ENCODE data around the gene STX2.
A peak's percentile ranks its signal among the peaks of the same experiment; 100 is the strongest.
"Not testable (repeated sequence)": the region's sequence is repeated elsewhere in the genome, so short reads cannot be mapped to it uniquely, and the experiment has no call there.

Gene STX2

GRCh38 chr12:130838951-130839769 is at the start of gene STX2:
TSS of gene STX2 (minus strand) at chr12:130839250. CDS start at chr12:130839099, 151 bp downstream.
- Histone ChIP-seq H3F3A (ENCODE audit: insufficient read depth) (0 out of 2 replicates have a peak, but pooled peaks cover 3% of the 10 kb centered on the region), H3K27ac (ENCODE audit: low read depth, low read length) (no peak within 1 kb of the TSS), H2AFZ (ENCODE audit: low read depth, low read length, severe bottlenecking) (peak within 1 kb of the TSS; percentile 100), H3K36me3 (ENCODE audit: low read length) (no peaks in the 10 kb centered on the region), H3K9me3 (ENCODE audit: insufficient read depth, low read length) (no peaks in the 10 kb centered on the region), H4K20me1 (ENCODE audit: low read depth, low read length) (no peaks in the 10 kb centered on the region), H3K4me2 (ENCODE audit: low read depth, low read length, poor library complexity, severe bottlenecking) (peak within 1 kb of the TSS; percentile 96), H3K79me2 (ENCODE audit: insufficient read depth, low read length) (0 out of 2 replicates have a peak, but pooled peaks cover 4% of the 10 kb centered on the region), H3K9me2 (replicated peaks; ENCODE audit: insufficient read depth, low read length) (no peaks in the 10 kb centered on the region), H3K27me3 (ENCODE audit: low read length) (no peaks in the 10 kb centered on the region), H3K4me3 (ENCODE audit: insufficient read depth, low read length, poor library complexity, severe bottlenecking) (peak within 1 kb of the TSS; percentile 72), H3K9ac (ENCODE audit: low read length) (peak within 1 kb of the TSS; percentile 69)
- peak; percentile 12 for TF ChIP-seq CTCF (IDR thresholded peaks at IDR 0.05; ENCODE audit: insufficient read depth, low read length, poor library complexity, severe bottlenecking)
- no peak for TF ChIP-seq EZH2phosphoT487 (conservative IDR thresholded peaks at IDR 0.05; ENCODE audit: low read length)

- not testable (repeated sequence) for H3K4me3 ChIP-seq (ENCODE audit: insufficient read depth, low read length, poor library complexity, severe bottlenecking); H3K79me2 ChIP-seq (ENCODE audit: insufficient read depth, low read length)
These were observed 48.1 kb upstream of the STX2 start for GRCh38 chr12:130887190-130887589.

GRCh38 chr12:130881548-130881947 is 42.5 kb upstream of the STX2 start:
- Histone ChIP-seq H3K79me2 (ENCODE audit: insufficient read depth, low read length) (no peaks in the 10 kb centered on the region), H3K4me2 (ENCODE audit: low read depth, low read length, poor library complexity, severe bottlenecking) (no peak overlapping the region), H3K27me3 (ENCODE audit: low read length) (no peaks in the 10 kb centered on the region), H3K9me3 (ENCODE audit: insufficient read depth, low read length) (no peaks in the 10 kb centered on the region), H2AFZ (ENCODE audit: low read depth, low read length, severe bottlenecking) (no peak overlapping the region), H3K27ac (ENCODE audit: low read depth, low read length) (no peak overlapping the region), H4K20me1 (ENCODE audit: low read depth, low read length) (peaks cover 9% of the 10 kb centered on the region; the same call in 1 of the 2 replicates), H3K9me2 (replicated peaks; ENCODE audit: insufficient read depth, low read length) (no peaks in the 10 kb centered on the region), H3K4me3 (ENCODE audit: insufficient read depth, low read length, poor library complexity, severe bottlenecking) (no peak overlapping the region), H3F3A (ENCODE audit: insufficient read depth) (peaks cover 30% of the 10 kb centered on the region), H3K9ac (ENCODE audit: low read length) (no peak overlapping the region), H3K36me3 (ENCODE audit: low read length) (peaks cover 9% of the 10 kb centered on the region)
- no peak for TF ChIP-seq EZH2phosphoT487 (conservative IDR thresholded peaks at IDR 0.05; ENCODE audit: low read length)
- no peak for TF ChIP-seq CTCF (IDR thresholded peaks at IDR 0.05; ENCODE audit: insufficient read depth, low read length, poor library complexity, severe bottlenecking)

More at GRCh38 chr12:130887190-130887589, 48.1 kb upstream of the STX2 start:
- H3K9ac ChIP-seq (ENCODE audit: low read length); H3K9me3 ChIP-seq (ENCODE audit: insufficient read depth, low read length); H3F3A ChIP-seq (ENCODE audit: insufficient read depth); H3K27ac ChIP-seq (ENCODE audit: low read depth, low read length); H3K27me3 ChIP-seq (ENCODE audit: low read length); H4K20me1 ChIP-seq (ENCODE audit: low read depth, low read length); H3K36me3 ChIP-seq (ENCODE audit: low read length); H3K9me2 ChIP-seq (replicated peaks; ENCODE audit: insufficient read depth, low read length); H3K4me2 ChIP-seq (ENCODE audit: low read depth, low read length, poor library complexity, severe bottlenecking); H2AFZ ChIP-seq (ENCODE audit: low read depth, low read length, severe bottlenecking): not testable (repeated sequence)

GRCh38 chr12:130881046-130881445 is 42.0 kb upstream of the STX2 start:
- H2AFZ ChIP-seq (ENCODE audit: low read depth, low read length, severe bottlenecking) = no peak overlapping the region
- H3K36me3 ChIP-seq (ENCODE audit: low read length) = peaks cover 14% of the 10 kb centered on the region
- H3K9me3 ChIP-seq (ENCODE audit: insufficient read depth, low read length) = no peaks in the 10 kb centered on the region
- no peaks in the 10 kb centered on the region for H3K27me3 ChIP-seq (ENCODE audit: low read length)
- no peaks in the 10 kb centered on the region for H3K79me2 ChIP-seq (ENCODE audit: insufficient read depth, low read length)
- peaks cover 14% of the 10 kb centered on the region; the same call in 1 of the 2 replicates for H4K20me1 ChIP-seq (ENCODE audit: low read depth, low read length)
- peaks cover 35% of the 10 kb centered on the region for H3F3A ChIP-seq (ENCODE audit: insufficient read depth)
- H3K4me3 ChIP-seq (ENCODE audit: insufficient read depth, low read length, poor library complexity, severe bottlenecking) = no peak overlapping the region
- no peak overlapping the region for H3K27ac ChIP-seq (ENCODE audit: low read depth, low read length)
- no peak overlapping the region for H3K4me2 ChIP-seq (ENCODE audit: low read depth, low read length, poor library complexity, severe bottlenecking)
- no peak for TF ChIP-seq CTCF (IDR thresholded peaks at IDR 0.05; ENCODE audit: insufficient read depth, low read length, poor library complexity, severe bottlenecking)
- no peak for TF ChIP-seq EZH2phosphoT487 (conservative IDR thresholded peaks at IDR 0.05; ENCODE audit: low read length)
- H3K9ac ChIP-seq (ENCODE audit: low read length) = no peak overlapping the region
- H3K9me2 ChIP-seq (replicated peaks; ENCODE audit: insufficient read depth, low read length) = no peaks in the 10 kb centered on the region

All from SU-DHL-6 (cell line).